H9 (cell line): ENCODE measurements around the gene NUBPL. TPM values are rescaled to one million over a fixed set of nuclear protein-coding genes. Genes with fewer than 3 reads are reported as not detected.

Source experiments
- DNase-seq: peaks from one replicate; pipeline ENCODE4 v3.0.0-alpha.2; 2017
- H2AFZ ChIP-seq: one replicate; pipeline ENCODE4 v1.6.1; 2013; ENCODE audit warnings: mild to moderate bottlenecking, low read length, control low read depth, moderate library complexity
- H2AK5ac ChIP-seq: 2 replicates; pipeline ENCODE4 v1.6.1; 2013; ENCODE audit warnings: low read length, control low read depth, mixed read lengths; ENCODE audit not compliant: insufficient read length
- H2BK120ac ChIP-seq: one replicate; pipeline ENCODE4 v1.6.1; 2013; ENCODE audit warnings: low read depth, mild to moderate bottlenecking, low read length, control low read depth, inconsistent platforms; ENCODE audit not compliant: poor library complexity, severe bottlenecking
- H2BK12ac ChIP-seq: 2 replicates; pipeline ENCODE4 v1.6.1; 2013; ENCODE audit warnings: low read length, control low read depth, mixed read lengths, low read depth; ENCODE audit not compliant: insufficient read length
- H2BK15ac ChIP-seq: 2 replicates; pipeline ENCODE4 v1.6.1; 2013; ENCODE audit warnings: low read depth, low read length, control low read depth
- H2BK20ac ChIP-seq: one replicate; pipeline ENCODE4 v1.6.1; 2013; ENCODE audit warnings: low read depth, mild to moderate bottlenecking, low read length, control low read depth, inconsistent platforms; ENCODE audit not compliant: poor library complexity, severe bottlenecking
- H2BK5ac ChIP-seq: 2 replicates; pipeline ENCODE4 v1.6.1; 2013; ENCODE audit warnings: low read length, control low read depth, mixed read lengths; ENCODE audit not compliant: insufficient read length
- H3K14ac ChIP-seq: 2 replicates; pipeline ENCODE4 v1.6.1; 2013; ENCODE audit warnings: low read length, control low read depth; ENCODE audit not compliant: insufficient read depth
- H3K18ac ChIP-seq: 2 replicates; pipeline ENCODE4 v1.6.1; 2013; ENCODE audit warnings: low read depth, mild to moderate bottlenecking, mixed read lengths, low read length, control low read depth; ENCODE audit not compliant: insufficient read length
- H3K23ac ChIP-seq: 2 replicates; pipeline ENCODE4 v1.6.1; 2013; ENCODE audit warnings: low read length, control low read depth, mixed read lengths, low read depth; ENCODE audit not compliant: insufficient read length
- H3K23me2 ChIP-seq: 2 replicates; pipeline ENCODE4 v1.6.1; 2013; ENCODE audit warnings: low read depth, mild to moderate bottlenecking, mixed read lengths, low read length, control low read depth; ENCODE audit not compliant: insufficient read length, poor library complexity, severe bottlenecking
- H3K27ac ChIP-seq: 2 replicates; pipeline ENCODE4 v1.5.1; 2013; ENCODE audit warnings: low read length, control low read depth, mixed read lengths, low read depth; ENCODE audit not compliant: insufficient read length
- H3K27me3 ChIP-seq: 2 replicates; pipeline ENCODE4 v1.6.1; 2013; ENCODE audit warnings: low read length, control low read depth, inconsistent platforms; ENCODE audit not compliant: insufficient read depth
- H3K4ac ChIP-seq: 2 replicates; pipeline ENCODE4 v1.6.1; 2013; ENCODE audit warnings: low read depth, mild to moderate bottlenecking, control low read depth, inconsistent platforms, low read length, moderate library complexity
- H3K4me1 ChIP-seq: 2 replicates; pipeline ENCODE4 v1.6.1; 2013; ENCODE audit warnings: low read length, control low read depth, inconsistent platforms; ENCODE audit not compliant: insufficient read depth
- H3K4me2 ChIP-seq: 2 replicates; pipeline ENCODE4 v1.6.1; 2013; ENCODE audit warnings: low read length, control low read depth, mixed read lengths; ENCODE audit not compliant: insufficient read length, insufficient read depth
- H3K56ac ChIP-seq: 2 replicates; pipeline ENCODE4 v1.6.1; 2013; ENCODE audit warnings: low read depth, mild to moderate bottlenecking, mixed read lengths, low read length, control low read depth; ENCODE audit not compliant: insufficient read length
- H3K79me1 ChIP-seq: 2 replicates; pipeline ENCODE4 v1.6.1; 2013; ENCODE audit warnings: low read depth, mild to moderate bottlenecking, moderate library complexity, low read length, control low read depth, inconsistent platforms; ENCODE audit not compliant: insufficient read depth, poor library complexity, severe bottlenecking
- H3K79me2 ChIP-seq: 2 replicates; pipeline ENCODE4 v1.6.1; 2013; ENCODE audit warnings: low read length, control low read depth, inconsistent platforms; ENCODE audit not compliant: insufficient read depth
- H3K9ac ChIP-seq: 2 replicates; pipeline ENCODE4 v1.6.1; 2013; ENCODE audit warnings: low read length, control low read depth, mixed read lengths; ENCODE audit not compliant: insufficient read length; ENCODE audit errors: extremely low read depth
- H3K9me3 ChIP-seq: one replicate; pipeline ENCODE4 v1.6.1; 2013; ENCODE audit warnings: low read depth, low read length, inconsistent platforms; ENCODE audit not compliant: control insufficient read depth
- H3T11ph ChIP-seq: one replicate; pipeline ENCODE4 v1.6.1; 2013; ENCODE audit warnings: mild to moderate bottlenecking, low read length, control low read depth, inconsistent platforms
- H4K20me1 ChIP-seq: one replicate; pipeline ENCODE4 v1.6.1; 2013; ENCODE audit not compliant: control insufficient read depth, insufficient read length, insufficient read depth
- H4K5ac ChIP-seq: 2 replicates; pipeline ENCODE4 v1.6.1; 2013; ENCODE audit warnings: low read depth, mild to moderate bottlenecking, mixed read lengths, low read length, control low read depth; ENCODE audit not compliant: insufficient read length
- H4K8ac ChIP-seq: replicated peaks from 2 replicates; pipeline ENCODE4 v1.6.1; 2013; ENCODE audit warnings: low read length, control low read depth, mixed read lengths, low read depth; ENCODE audit not compliant: insufficient read length
- H4K91ac ChIP-seq: 2 replicates; pipeline ENCODE4 v1.6.1; 2013; ENCODE audit warnings: low read depth, mild to moderate bottlenecking, moderate library complexity, mixed read lengths, low read length, control low read depth; ENCODE audit not compliant: insufficient read length
- H3K27ac Mint-ChIP-seq, 3 experiments: 2 replicates in 2 of 3; 3 replicates in 1 of 3; pipeline ENCODE4 v1.8.0; 2020 to 2021; ENCODE audit warnings: mixed read lengths in 3 of 3, mild to moderate bottlenecking in 1 of 3, moderate library complexity in 1 of 3
- H3K27me3 Mint-ChIP-seq: 2 replicates; pipeline ENCODE4 v1.8.0; 2021; ENCODE audit warnings: low read depth, mild to moderate bottlenecking, moderate library complexity, mixed read lengths
- H3K36me3 Mint-ChIP-seq, 3 experiments: 2 replicates in 2 of 3; 3 replicates in 1 of 3; pipeline ENCODE4 v1.8.0; 2020 to 2021; ENCODE audit warnings: low read depth in 3 of 3, mixed read lengths in 3 of 3; ENCODE audit not compliant: insufficient read depth in 1 of 3
- H3K4me1 Mint-ChIP-seq, 2 experiments: 2 replicates each; pipeline ENCODE4 v1.8.0; 2020; ENCODE audit warnings: mixed read lengths in 2 of 2
- H3K4me3 Mint-ChIP-seq, 2 experiments: 2 replicates in 1 of 2; 3 replicates in 1 of 2; pipeline ENCODE4 v1.8.0; 2020 to 2021; ENCODE audit warnings: mild to moderate bottlenecking in 2 of 2, mixed read lengths in 2 of 2, moderate library complexity in 1 of 2
- H3K9me3 Mint-ChIP-seq, 2 experiments: 2 replicates in 1 of 2; 3 replicates in 1 of 2; pipeline ENCODE4 v1.8.0; 2020; ENCODE audit warnings: mild to moderate bottlenecking in 2 of 2, mixed read lengths in 2 of 2, moderate library complexity in 1 of 2
- CTCF ChIP-seq: fragments of 200-600 bp; sonication (generic); conservative IDR thresholded peaks from 3 replicates; pipeline ENCODE4 v1.8.0; 2021; ENCODE audit warnings: antibody characterized with exemption, mild to moderate bottlenecking
- WGBS: extraction: QIAGEN DNeasy Blood & Tissue Kit; methylation state at CpG from one replicate; pipeline ENCODE4 v1.1.7; 2013; ENCODE audit warnings: missing lambda C conversion rate, low lambda C conversion rate, mixed read lengths; ENCODE audit not compliant: insufficient read length; ENCODE audit errors: extremely low coverage; 5-methylcytosine and 5-hydroxymethylcytosine counted together
- total RNA-seq: library from RNA; stranded (reverse); gene quantifications from 2 replicates; pipeline ENCODE4 v1.2.1, GENCODE V29; 2021

Gene NUBPL
- total RNA-seq, 1 experiment from 2014 or later = 14.8 TPM

GRCh38 chr14:31763041-31763440 lies 201.8 kb downstream of the NUBPL start:
- Histone ChIP-seq H2BK12ac (no peak overlapping the region), H4K91ac (no peak overlapping the region), H3K4ac (no peak overlapping the region), H2AFZ (no peak overlapping the region), H3K9ac (no peak overlapping the region), H3K18ac (no peak overlapping the region), H3K79me2 (no peaks in the 10 kb centered on the region), H3T11ph (no peak overlapping the region), H2BK120ac (no peak overlapping the region), H3K56ac (no peak overlapping the region), H4K20me1 (no peaks in the 10 kb centered on the region), H2AK5ac (no peak overlapping the region), H3K23ac (no peak overlapping the region), H2BK20ac (no peak overlapping the region), H3K79me1 (no peaks in the 10 kb centered on the region), H4K5ac (no peak overlapping the region), H4K8ac (no peak overlapping the region), H3K4me1 (no peaks in the 10 kb centered on the region), H3K14ac (no peak overlapping the region), H3K4me2 (no peak overlapping the region), H3K23me2 (no peaks in the 10 kb centered on the region), H3K9me3 (no peaks in the 10 kb centered on the region), H2BK15ac (no peak overlapping the region), H2BK5ac (no peak overlapping the region), H3K27ac (no peak overlapping the region), H3K27me3 (no peaks in the 10 kb centered on the region)
- H3K36me3 Mint-ChIP-seq = no peaks in the 10 kb centered on the region
- H3K4me3 Mint-ChIP-seq = no peak overlapping the region
- WGBS = no CpG with 5 or more reads among the region's 1 CpG
- TF ChIP-seq CTCF = no peak
- no peak for DNase-seq
- H3K4me1 Mint-ChIP-seq = no peaks in the 10 kb centered on the region
- no peaks in the 10 kb centered on the region for H3K27me3 Mint-ChIP-seq
- no peaks in the 10 kb centered on the region for H3K9me3 Mint-ChIP-seq
- no peak overlapping the region for H3K27ac Mint-ChIP-seq
